ENCODE data around the gene WARS2.

GRCh38 chr1:119112244-119112643, 28.2 kb downstream of the WARS2 start:
- TF ChIP-seq NFIC (IDR thresholded peaks at IDR 0.05) (no peak), CEBPB (IDR thresholded peaks at IDR 0.05) (no peak), EP300 (IDR thresholded peaks at IDR 0.05; ENCODE audit: borderline replicate concordance) (no peak), RAD21 (IDR thresholded peaks at IDR 0.05; ENCODE audit: low read depth) (no peak), TCF12 (IDR thresholded peaks at IDR 0.05; ENCODE audit: low read depth) (no peak), REST (IDR thresholded peaks at IDR 0.05; ENCODE audit: low read depth) (no peak), CREB1 (IDR thresholded peaks at IDR 0.05; ENCODE audit: low read depth) (no peak), EGR1 (IDR thresholded peaks at IDR 0.05) (no peak), YY1 (IDR thresholded peaks at IDR 0.05; ENCODE audit: low read depth) (no peak), TAF1 (IDR thresholded peaks at IDR 0.05; ENCODE audit: low read depth) (no peak), TEAD4 (IDR thresholded peaks at IDR 0.05) (no peak)
- TF ChIP-seq, protein P1, sequence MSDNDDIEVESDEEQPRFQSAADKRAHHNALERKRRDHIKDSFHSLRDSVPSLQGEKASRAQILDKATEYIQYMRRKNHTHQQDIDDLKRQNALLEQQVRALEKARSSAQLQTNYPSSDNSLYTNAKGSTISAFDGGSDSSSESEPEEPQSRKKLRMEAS (IDR thresholded peaks at IDR 0.05) = no peak
